ENCODE results near the gene FUT3.

- TF ChIP-seq POLR2AphosphoS5 (IDR thresholded peaks at IDR 0.05; ENCODE audit: low read depth, low read length) (no peak), SPI1 (IDR thresholded peaks at IDR 0.05; ENCODE audit: low read depth, low read length) (no peak), TAF1 (IDR thresholded peaks at IDR 0.05; ENCODE audit: low read depth, low read length) (no peak), POLR2A (IDR thresholded peaks at IDR 0.05; ENCODE audit: low read depth, low read length) (no peak)
These were observed 53.0 kb downstream of the FUT3 start for GRCh38 chr19:5798244-5798643.
